Transverse colon (tissue), 4 donors: ENCODE data around the gene VIM.

Experiments used
- POLR2AphosphoS5 ChIP-seq, 3 donors: sonication (generic); formaldehyde crosslinking; IDR thresholded peaks; one replicate each; pipeline ENCODE4 v1.6.1; 2016; ENCODE audit warnings: antibody characterized with exemption in 3 of 3
- TF ChIP-seq, protein P1 (sequence below), 5 experiments: fragments of 200-600 bp in 3 of 5; fragments of 450-650 bp in 2 of 5; sonication (generic) in 3 of 5; IDR thresholded peaks; 1 replicate in 2 of 5; 2 replicates in 3 of 5; pipeline ENCODE4 v1.5.1; 2016 to 2017; ENCODE audit warnings: antibody characterized with exemption in 5 of 5, inconsistent platforms in 3 of 5, mild to moderate bottlenecking in 2 of 5, moderate library complexity in 1 of 5

DNA sequence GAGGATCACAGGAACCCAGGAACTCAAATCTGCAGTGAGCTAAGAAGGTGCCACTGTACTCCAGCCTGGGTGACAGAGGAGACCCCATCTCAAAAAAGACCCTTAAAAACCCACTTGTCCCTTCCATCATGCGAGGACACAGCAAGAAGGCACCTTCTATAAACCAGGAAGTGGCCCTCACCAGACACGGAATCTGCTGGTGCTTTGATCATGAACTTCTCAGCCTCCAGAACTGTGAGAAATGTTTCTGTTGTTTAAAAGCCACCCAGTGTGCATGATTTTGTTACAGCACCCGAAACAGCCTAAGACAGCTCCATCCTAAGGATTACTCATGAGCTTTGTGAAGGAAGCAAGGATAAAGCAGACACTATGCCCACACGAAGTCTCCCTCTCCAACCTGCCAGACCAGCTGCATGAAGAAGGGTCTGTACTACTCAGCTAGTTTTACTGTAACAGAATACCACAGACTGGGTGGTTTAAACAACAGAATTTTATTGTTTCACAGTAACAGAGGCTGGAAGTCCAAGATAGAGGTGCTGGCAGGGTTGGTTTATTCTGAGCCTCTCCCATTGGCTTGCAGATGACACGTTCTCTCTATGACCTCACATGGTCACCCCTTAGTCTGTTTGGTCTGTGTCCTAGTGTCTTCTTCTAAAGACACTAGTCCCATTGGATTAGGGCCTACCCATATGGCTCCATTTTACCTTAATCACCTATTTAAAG, 13.7 kb downstream of the VIM start:
- TF ChIP-seq, protein P1, sequence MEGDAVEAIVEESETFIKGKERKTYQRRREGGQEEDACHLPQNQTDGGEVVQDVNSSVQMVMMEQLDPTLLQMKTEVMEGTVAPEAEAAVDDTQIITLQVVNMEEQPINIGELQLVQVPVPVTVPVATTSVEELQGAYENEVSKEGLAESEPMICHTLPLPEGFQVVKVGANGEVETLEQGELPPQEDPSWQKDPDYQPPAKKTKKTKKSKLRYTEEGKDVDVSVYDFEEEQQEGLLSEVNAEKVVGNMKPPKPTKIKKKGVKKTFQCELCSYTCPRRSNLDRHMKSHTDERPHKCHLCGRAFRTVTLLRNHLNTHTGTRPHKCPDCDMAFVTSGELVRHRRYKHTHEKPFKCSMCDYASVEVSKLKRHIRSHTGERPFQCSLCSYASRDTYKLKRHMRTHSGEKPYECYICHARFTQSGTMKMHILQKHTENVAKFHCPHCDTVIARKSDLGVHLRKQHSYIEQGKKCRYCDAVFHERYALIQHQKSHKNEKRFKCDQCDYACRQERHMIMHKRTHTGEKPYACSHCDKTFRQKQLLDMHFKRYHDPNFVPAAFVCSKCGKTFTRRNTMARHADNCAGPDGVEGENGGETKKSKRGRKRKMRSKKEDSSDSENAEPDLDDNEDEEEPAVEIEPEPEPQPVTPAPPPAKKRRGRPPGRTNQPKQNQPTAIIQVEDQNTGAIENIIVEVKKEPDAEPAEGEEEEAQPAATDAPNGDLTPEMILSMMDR (IDR thresholded peaks at IDR 0.05): no peak
- TF ChIP-seq POLR2AphosphoS5 (IDR thresholded peaks at IDR 0.05): no peak
